Endothelial cell of umbilical vein (primary cell): ENCODE measurements around the gene KIAA1755. TPM values are rescaled to one million over a fixed set of nuclear protein-coding genes. Genes with fewer than 3 reads are reported as not detected.
A peak's percentile ranks its signal among the peaks of the same experiment; 100 is the strongest.

Source experiments
- BruUV-seq: library from RNA; stranded (reverse); fragments of 400-500 nt; replicated peaks from 2 replicates; lab custom pipeline; 2021; lab: Mats Ljungman, UMichigan
- CTCF ChIA-PET: fragments of 300-600, 350-600 bp; sonication (Branson Sonifier 250); formaldehyde crosslinking; loops from one replicate; lab custom pipeline; 2021; ENCODE audit warnings: antibody characterized with exemption, inconsistent platforms; lab: Charles Lee
- POLR2A ChIA-PET: fragments of 300-600, 350-600 bp; sonication (Branson Sonifier 250); formaldehyde crosslinking; loops from one replicate; lab custom pipeline; 2021; ENCODE audit warnings: antibody characterized with exemption, inconsistent platforms; lab: Charles Lee
- DNase-seq: peaks from one replicate; pipeline ENCODE4 v3.0.0-alpha.2; 2011; ENCODE audit warnings: low read depth, low spot score
- FAIRE-seq: peaks from 2 replicates; lab custom pipeline; 2011; peaks lifted over from hg19 to GRCh38; lab: Jason Lieb, UNC
- H2AFZ ChIP-seq: 2 replicates; pipeline ENCODE4 v1.6.0; 2012; ENCODE audit warnings: low read depth, low read length, control low read depth, inconsistent platforms
- H3K27ac ChIP-seq: 2 replicates; pipeline ENCODE4 v1.5.1; 2011; ENCODE audit warnings: low read depth, mild to moderate bottlenecking, control low read depth, low read length, moderate library complexity; ENCODE audit not compliant: insufficient read depth
- H3K27me3 ChIP-seq, 2 experiments: 2 replicates each; pipeline versions ENCODE4 v1.6.0 to v1.6.1; 2011; ENCODE audit warnings: low read length in 2 of 2, mixed read lengths in 1 of 2; ENCODE audit not compliant: control insufficient read depth in 2 of 2, insufficient read depth in 2 of 2
- H3K36me3 ChIP-seq, 2 experiments: 2 replicates in 1 of 2; 3 replicates in 1 of 2; pipeline ENCODE4 v1.5.1; 2011; ENCODE audit warnings: low read length in 2 of 2, mild to moderate bottlenecking in 1 of 2, moderate library complexity in 1 of 2; ENCODE audit not compliant: control insufficient read depth in 2 of 2, insufficient read depth in 2 of 2; ENCODE audit errors: extremely low read depth in 1 of 2
- H3K4me1 ChIP-seq: 3 replicates; pipeline ENCODE4 v1.5.1; 2011; ENCODE audit warnings: mild to moderate bottlenecking, low read length; ENCODE audit not compliant: control insufficient read depth, insufficient read depth; ENCODE audit errors: extremely low read depth
- H3K4me2 ChIP-seq: 2 replicates; pipeline ENCODE4 v1.6.1; 2011; ENCODE audit warnings: low read length, control low read depth, mixed read lengths; ENCODE audit not compliant: insufficient read depth
- H3K4me3 ChIP-seq, 3 experiments: fragments of 200-600 bp in 1 of 3; sonication (generic), shearing (Covaris generic) in 1 of 3; replicated peaks in 1 of 3; 2 replicates each; pipeline ENCODE4 v1.5.1; 2011 to 2016; ENCODE audit warnings: control low read depth in 3 of 3, low read length in 3 of 3, mild to moderate bottlenecking in 2 of 3, inconsistent platforms in 1 of 3, low read depth in 1 of 3, moderate library complexity in 1 of 3; ENCODE audit not compliant: insufficient read depth in 1 of 3
- H3K79me2 ChIP-seq: 2 replicates; pipeline ENCODE4 v1.6.0; 2012; ENCODE audit warnings: low read length, inconsistent platforms; ENCODE audit not compliant: control insufficient read depth, insufficient read depth
- H3K9ac ChIP-seq: replicated peaks from 2 replicates; pipeline ENCODE3; 2011; ENCODE audit warnings: low read length, control low read depth; ENCODE audit not compliant: insufficient read depth; ENCODE audit errors: extremely low read depth
- H3K9me1 ChIP-seq: replicated peaks from 3 replicates; pipeline ENCODE4 v1.6.0; 2011; ENCODE audit warnings: mild to moderate bottlenecking, low read length; ENCODE audit not compliant: control insufficient read depth, insufficient read depth; ENCODE audit errors: extremely low read depth
- H3K9me3 ChIP-seq: replicated peaks from 2 replicates; pipeline ENCODE4 v1.5.1; 2012; ENCODE audit warnings: low read length, inconsistent platforms; ENCODE audit not compliant: control insufficient read depth, insufficient read depth
- H4K20me1 ChIP-seq: replicated peaks from 2 replicates; pipeline ENCODE3; 2011; ENCODE audit warnings: mild to moderate bottlenecking, low read length; ENCODE audit not compliant: control insufficient read depth, insufficient read depth; ENCODE audit errors: extremely low read depth
- EZH2 ChIP-seq: IDR thresholded peaks from 2 replicates; pipeline ENCODE4 v1.6.1; 2012; ENCODE audit warnings: borderline replicate concordance, low read depth, mild to moderate bottlenecking, moderate library complexity, low read length, inconsistent platforms; ENCODE audit not compliant: severe bottlenecking
- FOS ChIP-seq: IDR thresholded peaks from 2 replicates; pipeline ENCODE4 v1.6.1; 2011; ENCODE audit warnings: mild to moderate bottlenecking, low read length, moderate library complexity, borderline replicate concordance; ENCODE audit not compliant: insufficient read depth
- GATA2 ChIP-seq: IDR thresholded peaks from 2 replicates; pipeline ENCODE4 v1.7.0; 2011; ENCODE audit warnings: low read depth, mild to moderate bottlenecking, moderate library complexity, mixed read lengths, low read length; ENCODE audit not compliant: insufficient read length, insufficient read depth
- JUN ChIP-seq: IDR thresholded peaks from 2 replicates; pipeline ENCODE4 v1.6.1; 2011; ENCODE audit warnings: borderline replicate concordance, low read depth; ENCODE audit not compliant: insufficient read length, insufficient read depth
- MYC ChIP-seq: IDR thresholded peaks from one replicate; pipeline ENCODE4 v1.6.1; 2011; ENCODE audit warnings: mild to moderate bottlenecking, low read depth, low read length
- POLR2A ChIP-seq: IDR thresholded peaks from 2 replicates; pipeline ENCODE4 v1.6.1; 2012; ENCODE audit warnings: low read depth, mild to moderate bottlenecking, control low read depth, low read length
- POLR2AphosphoS5 ChIP-seq: IDR thresholded peaks from 2 replicates; pipeline ENCODE4 v1.6.1; 2012; ENCODE audit warnings: low read depth, mild to moderate bottlenecking, control low read depth, low read length, moderate library complexity; ENCODE audit not compliant: insufficient read depth
- dilution Hi-C: fragments of 300-500 bp; cut with MboI; formaldehyde crosslinking; loops from one replicate; pipeline ENCODE4 v1.15.0; 2019; ENCODE audit warnings: low sequenced_read_pairs; ENCODE audit not compliant: extremely low pct_ligation_motif_present
- intact Hi-C: fragments of 100-400 bp; cut with micrococcal nuclease; formaldehyde crosslinking; loops from one replicate; pipeline ENCODE4 v1.10.0; 2022
- polyA plus RNA-seq, 4 experiments: library from polyadenylated mRNA; depleted of rRNA in 3 of 4; stranded (reverse) in 3 of 4; unstranded in 1 of 4; fragments of >200 nt; gene quantifications; 2 replicates each; pipeline versions ENCODE4 v1.2.1 to v1.2.3, GENCODE V29; 2011 to 2012; ENCODE audit warnings: missing spikeins in 1 of 4
- total RNA-seq: library from RNA; stranded (reverse); gene quantifications from 2 replicates; pipeline ENCODE4 v1.2.3, GENCODE V29; 2021
- TF ChIP-seq, protein P1 (sequence below), 2 donors: IDR thresholded peaks; 1 replicate in 1 of 2; 2 replicates in 1 of 2; pipeline ENCODE4 v1.5.1; 2011; ENCODE audit warnings: low read length in 2 of 2, mild to moderate bottlenecking in 2 of 2, moderate library complexity in 2 of 2, control low read depth in 1 of 2, inconsistent platforms in 1 of 2, low read depth in 1 of 2; ENCODE audit not compliant: insufficient read depth in 1 of 2; ENCODE audit errors: extremely low read depth in 1 of 2
- TF ChIP-seq, protein P2 (sequence below): IDR thresholded peaks from 2 replicates; pipeline ENCODE4 v1.6.1; 2011; ENCODE audit not compliant: insufficient read depth, insufficient read length

KIAA1755 gene
- total and polyA plus RNA-seq, 2 donors (not counting 3 experiments of a cell fraction or from before 2014, with no cell fraction given), result 0.36 to 0.51 TPM

DNA sequence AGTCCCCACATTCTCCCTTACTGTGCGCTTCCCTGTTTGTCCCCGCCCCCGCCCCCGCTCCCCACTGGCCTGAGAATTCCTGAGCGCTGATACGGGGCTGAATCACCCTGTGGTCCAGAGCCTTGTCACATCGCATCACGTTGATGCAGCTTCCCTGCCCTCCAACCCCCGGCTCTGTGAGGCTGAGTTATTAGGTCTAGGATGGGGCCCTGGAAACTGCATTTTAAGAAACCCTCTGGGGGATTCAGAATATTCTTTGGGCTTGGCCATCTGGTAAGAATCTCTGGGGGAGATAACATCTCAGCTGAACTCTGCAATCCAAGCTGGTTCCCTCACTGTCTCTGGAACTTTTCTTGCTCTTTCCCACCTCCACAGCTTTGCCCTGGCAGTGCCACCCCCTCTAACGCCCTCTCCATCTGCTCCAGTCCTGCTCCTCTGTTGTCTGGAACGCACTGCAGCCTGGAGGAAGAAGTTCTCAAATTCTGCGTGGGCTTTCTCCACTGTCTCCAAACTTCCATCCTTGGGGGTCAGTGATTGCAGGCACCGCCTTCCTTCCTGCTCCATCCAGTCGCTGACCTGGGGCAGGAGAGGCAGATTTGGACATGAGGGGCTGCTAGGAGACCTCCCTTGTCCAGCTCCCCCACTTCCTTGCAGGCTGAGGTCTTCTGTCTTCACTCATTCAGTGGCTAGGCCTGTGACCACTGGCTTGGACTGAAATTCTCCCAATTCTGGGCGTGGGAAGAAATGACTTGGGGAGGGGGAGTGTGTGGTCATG lies 42.6 kb downstream of the KIAA1755 start:
- H3K27ac ChIP-seq, result peak overlapping the region; percentile 15
- no peaks in the 10 kb centered on the region for H4K20me1 ChIP-seq
- no peaks in the 10 kb centered on the region for H3K27me3 ChIP-seq
- H3K79me2 ChIP-seq, result no peaks in the 10 kb centered on the region
- peak; percentile 87 for FAIRE-seq
- no peaks in the 10 kb centered on the region for H3K36me3 ChIP-seq
- no peak overlapping the region for H3K4me3 ChIP-seq
- TF ChIP-seq POLR2A, result no peak
- TF ChIP-seq, protein P1, sequence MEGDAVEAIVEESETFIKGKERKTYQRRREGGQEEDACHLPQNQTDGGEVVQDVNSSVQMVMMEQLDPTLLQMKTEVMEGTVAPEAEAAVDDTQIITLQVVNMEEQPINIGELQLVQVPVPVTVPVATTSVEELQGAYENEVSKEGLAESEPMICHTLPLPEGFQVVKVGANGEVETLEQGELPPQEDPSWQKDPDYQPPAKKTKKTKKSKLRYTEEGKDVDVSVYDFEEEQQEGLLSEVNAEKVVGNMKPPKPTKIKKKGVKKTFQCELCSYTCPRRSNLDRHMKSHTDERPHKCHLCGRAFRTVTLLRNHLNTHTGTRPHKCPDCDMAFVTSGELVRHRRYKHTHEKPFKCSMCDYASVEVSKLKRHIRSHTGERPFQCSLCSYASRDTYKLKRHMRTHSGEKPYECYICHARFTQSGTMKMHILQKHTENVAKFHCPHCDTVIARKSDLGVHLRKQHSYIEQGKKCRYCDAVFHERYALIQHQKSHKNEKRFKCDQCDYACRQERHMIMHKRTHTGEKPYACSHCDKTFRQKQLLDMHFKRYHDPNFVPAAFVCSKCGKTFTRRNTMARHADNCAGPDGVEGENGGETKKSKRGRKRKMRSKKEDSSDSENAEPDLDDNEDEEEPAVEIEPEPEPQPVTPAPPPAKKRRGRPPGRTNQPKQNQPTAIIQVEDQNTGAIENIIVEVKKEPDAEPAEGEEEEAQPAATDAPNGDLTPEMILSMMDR (IDR thresholded peaks at IDR 0.05; ENCODE audit: extremely low read depth in 1 of 2, insufficient read depth in 1 of 2, low read depth in 1 of 2, low read length in 2 of 2), result no peak
- no peak for TF ChIP-seq EZH2
- peak; percentile 61 for TF ChIP-seq GATA2
- no peak for TF ChIP-seq MYC
- TF ChIP-seq POLR2AphosphoS5, result peak; percentile 51
- TF ChIP-seq, protein P2, sequence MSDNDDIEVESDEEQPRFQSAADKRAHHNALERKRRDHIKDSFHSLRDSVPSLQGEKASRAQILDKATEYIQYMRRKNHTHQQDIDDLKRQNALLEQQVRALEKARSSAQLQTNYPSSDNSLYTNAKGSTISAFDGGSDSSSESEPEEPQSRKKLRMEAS, result no peak
- TF ChIP-seq FOS, result peak; percentile 68
- TF ChIP-seq JUN, result no peak
- peaks cover 13% of the 10 kb centered on the region for H3K4me1 ChIP-seq
- CTCF ChIA-PET, result interaction anchor here (0.8 to 9.5 kb wide), 11 partner anchors 10 to 654 kb away, joined by 3 to 156 read pairs (median 4); no protein-coding TSS in a partner anchor
- no peak overlapping the region for H3K9ac ChIP-seq
- no TSS peak for BruUV-seq
- H3K9me3 ChIP-seq, result no peaks in the 10 kb centered on the region
- peak overlapping the region; percentile 30 for H3K4me2 ChIP-seq
- dilution Hi-C loops, result no loop called here
- no peaks in the 10 kb centered on the region for H3K9me1 ChIP-seq
- intact Hi-C loops, result no loop called here
- DNase-seq, result peak; percentile 57
- POLR2A ChIA-PET, result no interaction called here
- peak overlapping the region; percentile 32 for H2AFZ ChIP-seq
